ENCODE measurements around the gene PDE5A.

- TF ChIP-seq ZNF175 (tag by site-specific recombination; IDR thresholded peaks at IDR 0.05) (no peak), CTCF (tag by site-specific recombination; IDR thresholded peaks at IDR 0.05) (no peak), ZBTB48 (tag by site-specific recombination; IDR thresholded peaks at IDR 0.05) (no peak), REST (tag by site-specific recombination; IDR thresholded peaks at IDR 0.05) (no peak), ZNF23 (tag by site-specific recombination; IDR thresholded peaks at IDR 0.05; ENCODE audit: borderline replicate concordance) (no peak), ZSCAN5A (tag by site-specific recombination; IDR thresholded peaks at IDR 0.05) (no peak), KLF1 (tag by site-specific recombination; IDR thresholded peaks at IDR 0.05) (no peak)
These were observed 25.4 kb upstream of the PDE5A start for GRCh38 chr4:119653990-119654389.

Measured in HEK293 (cell line).